Activated T-helper 2 cell treated with anti-CD3 and anti-CD28 coated beads, Interferon-gamma antibody, Interleukin-2, Interleukin-4, amounts not matched to agents 10 μg/mL and 5 μg/mL and 100 μg/mL, durations not matched to agents 14 hours and 24 hours and 36 hours (primary cell): ENCODE data around the gene SLC2A1. TPM values are rescaled to one million over a fixed set of nuclear protein-coding genes. Genes with fewer than 3 reads are reported as not detected.

Experiments
- DNase-seq: peaks from one replicate; pipeline ENCODE4 v3.0.0; 2021; ENCODE audit warnings: low spot score
- H3K27ac Mint-ChIP-seq: one replicate; pipeline ENCODE4 v1.8.0; 2021; ENCODE audit warnings: mixed read lengths
- H3K27me3 Mint-ChIP-seq: one replicate; pipeline ENCODE4 v1.8.0; 2021; ENCODE audit warnings: low read depth, mixed read lengths
- H3K36me3 Mint-ChIP-seq: one replicate; pipeline ENCODE4 v1.8.0; 2021; ENCODE audit warnings: low read depth, mixed read lengths
- H3K4me1 Mint-ChIP-seq: one replicate; pipeline ENCODE4 v1.8.0; 2021; ENCODE audit warnings: low read depth, mixed read lengths
- H3K4me3 Mint-ChIP-seq: one replicate; pipeline ENCODE4 v1.8.0; 2021; ENCODE audit warnings: low read depth, mild to moderate bottlenecking, moderate library complexity, mixed read lengths
- H3K9me3 Mint-ChIP-seq: one replicate; pipeline ENCODE4 v1.8.0; 2021; ENCODE audit warnings: mixed read lengths
- intact Hi-C: fragments of 100-400 bp; cut with micrococcal nuclease; formaldehyde crosslinking; loops from one replicate; pipeline ENCODE4 v1.15.1; 2023
- total RNA-seq: library from RNA; stranded (reverse); gene quantifications from 2 replicates; pipeline ENCODE4 v1.2.3, GENCODE V29; 2022

SLC2A1 gene
- total RNA-seq, 1 donor from 2014 or later = 155 TPM

DNA sequence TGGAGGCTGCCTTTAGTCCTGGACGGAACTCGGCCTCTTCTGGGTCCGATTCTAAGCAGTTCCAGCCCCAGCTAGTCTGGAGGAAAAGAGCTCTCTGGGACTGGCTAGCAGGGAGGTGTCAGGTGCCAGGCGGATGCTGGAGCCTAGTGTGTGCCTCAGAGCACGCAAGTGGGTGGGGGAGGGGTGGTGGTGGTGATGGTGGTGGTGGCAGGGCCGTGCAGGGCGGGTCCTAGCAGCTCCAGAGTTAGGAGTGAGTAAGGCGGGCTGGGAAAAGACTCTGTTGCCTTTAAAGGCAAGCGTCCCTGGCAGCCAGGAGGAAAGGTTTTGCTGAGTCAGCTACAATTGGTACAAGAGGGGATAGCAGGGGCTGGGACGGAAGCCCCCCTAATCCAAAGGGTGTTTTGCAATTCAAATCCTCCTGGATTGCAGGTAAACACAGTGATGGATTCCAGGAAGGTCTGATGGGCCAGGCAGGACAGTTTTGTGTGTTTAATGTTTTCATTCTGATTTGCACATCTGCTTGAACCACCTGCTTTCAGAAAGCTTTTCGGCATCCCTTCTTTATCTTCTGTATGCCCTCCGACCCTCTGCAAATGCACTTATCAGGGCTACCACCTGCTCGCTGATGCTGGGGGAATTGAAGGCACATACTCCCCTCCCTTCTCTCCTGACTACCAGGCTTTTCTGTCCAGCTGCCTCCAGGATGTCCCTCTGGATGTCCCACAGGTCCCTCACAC lies 4.1 kb upstream of the SLC2A1 start:
- Mint-ChIP-seq H3K27ac (peak overlapping the region; percentile 75), H3K4me1 (peaks cover 33% of the 10 kb centered on the region)
- DNase-seq = no peak

GRCh38 chr1:42961312-42962091 lies 2.8 kb upstream of the SLC2A1 start:
- H3K4me1 Mint-ChIP-seq = peaks cover 32% of the 10 kb centered on the region
- H3K27me3 Mint-ChIP-seq = peaks cover 2% of the 10 kb centered on the region
- H3K27ac Mint-ChIP-seq = no peak overlapping the region
- peak overlapping the region; percentile 97 for H3K4me3 Mint-ChIP-seq
- intact Hi-C loops = no loop called here
- peaks cover 19% of the 10 kb centered on the region for H3K36me3 Mint-ChIP-seq
- no peak for DNase-seq
- no peaks in the 10 kb centered on the region for H3K9me3 Mint-ChIP-seq

More for the DNA sequence above, 4.1 kb upstream of the SLC2A1 start:
- intact Hi-C loops = no loop called here
- H3K4me3 Mint-ChIP-seq = no peak overlapping the region
- H3K27me3 Mint-ChIP-seq = peaks cover 2% of the 10 kb centered on the region
- H3K9me3 Mint-ChIP-seq = no peaks in the 10 kb centered on the region
- H3K36me3 Mint-ChIP-seq = peaks cover 6% of the 10 kb centered on the region

- DNase-seq = no peak
- peak overlapping the region; percentile 48 for H3K27ac Mint-ChIP-seq
- H3K36me3 Mint-ChIP-seq = peaks cover 24% of the 10 kb centered on the region
- no peaks in the 10 kb centered on the region for H3K9me3 Mint-ChIP-seq
- intact Hi-C loops = no loop called here
- peaks cover 2% of the 10 kb centered on the region for H3K27me3 Mint-ChIP-seq
- H3K4me3 Mint-ChIP-seq = peak overlapping the region; percentile 97
- peaks cover 37% of the 10 kb centered on the region for H3K4me1 Mint-ChIP-seq
Observed at GRCh38 chr1:42960566-42961311, 2.1 kb upstream of the SLC2A1 start.

GRCh38 chr1:42960122-42960390 lies 1.4 kb upstream of the SLC2A1 start:
- no peak for DNase-seq
- Mint-ChIP-seq H3K4me3 (peak overlapping the region; percentile 97), H3K27me3 (peaks cover 2% of the 10 kb centered on the region), H3K4me1 (peaks cover 42% of the 10 kb centered on the region), H3K27ac (no peak overlapping the region), H3K36me3 (peaks cover 31% of the 10 kb centered on the region), H3K9me3 (no peaks in the 10 kb centered on the region)
- intact Hi-C loops = no loop called here

- Mint-ChIP-seq H3K9me3 (no peaks in the 10 kb centered on the region), H3K36me3 (peaks cover 49% of the 10 kb centered on the region), H3K27ac (peak overlapping the region; percentile 97), H3K4me3 (peak overlapping the region; percentile 96), H3K4me1 (peaks cover 51% of the 10 kb centered on the region), H3K27me3 (peaks cover 2% of the 10 kb centered on the region)
- peak; percentile 67 for DNase-seq
- intact Hi-C loops = loop anchor here (1.0 to 2.0 kb wide), 6 partner anchors 12 to 191 kb away; partner anchors contain the start of genes C1orf50, ERMAP, P3H1 and SVBP
Observed at GRCh38 chr1:42957880-42958487, 684 bp downstream of the SLC2A1 start.

GRCh38 chr1:42957229-42957879 lies 1.3 kb downstream of the SLC2A1 start:
- peaks cover 2% of the 10 kb centered on the region for H3K27me3 Mint-ChIP-seq
- DNase-seq = no peak
- no peaks in the 10 kb centered on the region for H3K9me3 Mint-ChIP-seq
- intact Hi-C loops = loop anchor here (1.0 kb wide), 2 partner anchors 16 to 25 kb away; no protein-coding TSS in a partner anchor
- peaks cover 55% of the 10 kb centered on the region for H3K36me3 Mint-ChIP-seq
- H3K27ac Mint-ChIP-seq = peak overlapping the region; percentile 97
- peak overlapping the region; percentile 96 for H3K4me3 Mint-ChIP-seq
- peaks cover 53% of the 10 kb centered on the region for H3K4me1 Mint-ChIP-seq

DNA sequence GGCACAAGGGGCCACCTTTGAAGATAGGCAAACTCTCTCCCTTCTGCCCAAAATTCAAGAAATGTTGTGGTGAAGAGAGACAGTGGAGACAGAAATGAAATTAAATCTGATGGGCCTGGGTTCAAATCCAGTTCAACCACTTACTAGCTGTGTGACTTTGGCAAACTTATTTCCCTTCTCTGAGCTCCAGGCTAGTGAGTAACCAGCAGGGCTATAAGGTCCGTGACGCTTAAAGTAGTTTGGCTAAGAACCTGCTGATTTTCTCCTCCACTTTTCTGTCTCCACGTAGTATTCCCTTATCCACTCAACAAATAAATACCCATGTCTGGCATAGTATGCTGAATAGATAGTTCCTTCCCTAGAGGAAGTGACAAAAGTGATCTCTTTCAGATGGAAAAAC lies 1.9 kb downstream of the SLC2A1 start:
- Mint-ChIP-seq H3K36me3 (peaks cover 61% of the 10 kb centered on the region), H3K9me3 (no peaks in the 10 kb centered on the region), H3K27me3 (peaks cover 2% of the 10 kb centered on the region), H3K27ac (peak overlapping the region; percentile 97), H3K4me3 (peak overlapping the region; percentile 96), H3K4me1 (peaks cover 60% of the 10 kb centered on the region)
- intact Hi-C loops = loop anchor here (1.0 kb wide), 2 partner anchors 15 to 24 kb away; no protein-coding TSS in a partner anchor
- DNase-seq = no peak

DNA sequence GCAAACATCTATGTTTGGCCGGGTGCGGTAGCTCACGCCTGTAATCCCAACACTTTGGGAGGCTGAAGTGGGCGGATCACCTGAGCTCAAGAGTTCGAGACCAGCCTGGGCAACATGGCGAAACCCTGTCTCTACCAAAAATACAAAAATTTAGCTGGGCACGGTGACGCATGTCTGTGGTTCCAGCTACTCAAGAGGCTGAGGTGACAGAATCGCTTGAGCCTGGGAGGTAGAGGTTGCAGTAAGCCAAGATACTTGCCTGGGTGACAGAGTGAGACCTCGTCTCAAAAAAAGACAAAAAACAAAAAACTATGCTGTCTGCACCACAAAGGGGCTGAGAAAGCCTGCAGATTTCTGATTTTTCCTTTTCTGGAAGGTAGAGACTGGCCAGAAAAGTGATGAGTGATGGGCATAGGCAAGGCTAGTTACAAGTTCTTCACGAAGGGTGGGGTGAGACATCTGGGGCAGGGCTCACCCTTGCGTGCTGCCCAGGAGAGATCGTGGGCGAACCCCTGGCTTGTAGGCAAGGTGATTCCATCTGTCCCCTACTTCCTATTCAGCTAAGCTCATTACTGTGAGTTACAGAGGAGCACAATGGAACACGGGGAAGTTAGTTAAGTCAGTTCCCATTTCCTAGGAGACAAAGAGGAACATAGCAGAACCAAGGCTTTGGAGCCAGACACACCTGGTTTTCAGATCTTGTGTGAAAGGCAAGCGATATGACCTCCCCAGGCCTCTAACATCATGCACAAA lies 3.2 kb downstream of the SLC2A1 start:
- H3K9me3 Mint-ChIP-seq = no peaks in the 10 kb centered on the region
- H3K27ac Mint-ChIP-seq = peak overlapping the region; percentile 73
- H3K36me3 Mint-ChIP-seq = peaks cover 67% of the 10 kb centered on the region
- H3K27me3 Mint-ChIP-seq = no peaks in the 10 kb centered on the region
- peaks cover 60% of the 10 kb centered on the region for H3K4me1 Mint-ChIP-seq
- intact Hi-C loops = no loop called here
- no peak for DNase-seq
- H3K4me3 Mint-ChIP-seq = peak overlapping the region; percentile 77

- intact Hi-C loops = no loop called here
- peak overlapping the region; percentile 38 for H3K27ac Mint-ChIP-seq
- H3K36me3 Mint-ChIP-seq = peaks cover 81% of the 10 kb centered on the region
Observed at GRCh38 chr1:42953182-42954180, 5.2 kb downstream of the SLC2A1 start.

GRCh38 chr1:42952303-42953001 lies 6.2 kb downstream of the SLC2A1 start:
- Mint-ChIP-seq H3K4me3 (peak overlapping the region; percentile 49), H3K36me3 (peaks cover 86% of the 10 kb centered on the region), H3K9me3 (no peaks in the 10 kb centered on the region), H3K27ac (peak overlapping the region; percentile 48), H3K4me1 (peaks cover 73% of the 10 kb centered on the region), H3K27me3 (no peaks in the 10 kb centered on the region)
- no peak for DNase-seq
- intact Hi-C loops = no loop called here

More at GRCh38 chr1:42953182-42954180, 5.2 kb downstream of the SLC2A1 start:
- Mint-ChIP-seq H3K4me1 (peaks cover 66% of the 10 kb centered on the region), H3K9me3 (no peaks in the 10 kb centered on the region), H3K4me3 (peak overlapping the region; percentile 38), H3K27me3 (no peaks in the 10 kb centered on the region)
- no peak for DNase-seq
